GM12872 (cell line): ENCODE measurements around the gene KCNJ2.

Source experiments
- TF ChIP-seq, protein P1 (sequence below): IDR thresholded peaks from 3 replicates; pipeline ENCODE4 v1.5.1; 2011; ENCODE audit warnings: low read depth, mild to moderate bottlenecking, low read length, moderate library complexity; ENCODE audit not compliant: insufficient read depth

The KCNJ2 gene

DNA sequence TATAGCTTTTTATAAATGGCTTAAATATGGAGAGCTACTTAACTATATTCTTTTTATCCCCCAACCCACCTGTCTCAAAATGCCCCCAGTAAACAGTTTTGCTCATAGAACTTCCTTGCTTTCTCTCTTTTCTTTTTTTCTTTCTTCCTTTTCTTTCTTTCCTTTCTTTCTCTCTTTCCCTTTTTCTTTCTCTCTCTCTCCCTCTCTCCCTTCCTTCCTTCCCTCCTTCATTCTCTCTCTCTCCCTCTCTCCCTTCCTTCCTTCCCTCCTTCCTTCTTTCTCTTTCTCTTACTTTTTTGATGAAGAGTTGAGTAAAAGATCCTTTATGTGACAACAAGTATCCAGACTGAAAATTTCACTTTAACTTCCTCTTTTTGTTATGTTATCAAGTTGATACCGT lies 48.2 kb downstream of the KCNJ2 start:
- TF ChIP-seq, protein P1, sequence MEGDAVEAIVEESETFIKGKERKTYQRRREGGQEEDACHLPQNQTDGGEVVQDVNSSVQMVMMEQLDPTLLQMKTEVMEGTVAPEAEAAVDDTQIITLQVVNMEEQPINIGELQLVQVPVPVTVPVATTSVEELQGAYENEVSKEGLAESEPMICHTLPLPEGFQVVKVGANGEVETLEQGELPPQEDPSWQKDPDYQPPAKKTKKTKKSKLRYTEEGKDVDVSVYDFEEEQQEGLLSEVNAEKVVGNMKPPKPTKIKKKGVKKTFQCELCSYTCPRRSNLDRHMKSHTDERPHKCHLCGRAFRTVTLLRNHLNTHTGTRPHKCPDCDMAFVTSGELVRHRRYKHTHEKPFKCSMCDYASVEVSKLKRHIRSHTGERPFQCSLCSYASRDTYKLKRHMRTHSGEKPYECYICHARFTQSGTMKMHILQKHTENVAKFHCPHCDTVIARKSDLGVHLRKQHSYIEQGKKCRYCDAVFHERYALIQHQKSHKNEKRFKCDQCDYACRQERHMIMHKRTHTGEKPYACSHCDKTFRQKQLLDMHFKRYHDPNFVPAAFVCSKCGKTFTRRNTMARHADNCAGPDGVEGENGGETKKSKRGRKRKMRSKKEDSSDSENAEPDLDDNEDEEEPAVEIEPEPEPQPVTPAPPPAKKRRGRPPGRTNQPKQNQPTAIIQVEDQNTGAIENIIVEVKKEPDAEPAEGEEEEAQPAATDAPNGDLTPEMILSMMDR, result no peak

DNA sequence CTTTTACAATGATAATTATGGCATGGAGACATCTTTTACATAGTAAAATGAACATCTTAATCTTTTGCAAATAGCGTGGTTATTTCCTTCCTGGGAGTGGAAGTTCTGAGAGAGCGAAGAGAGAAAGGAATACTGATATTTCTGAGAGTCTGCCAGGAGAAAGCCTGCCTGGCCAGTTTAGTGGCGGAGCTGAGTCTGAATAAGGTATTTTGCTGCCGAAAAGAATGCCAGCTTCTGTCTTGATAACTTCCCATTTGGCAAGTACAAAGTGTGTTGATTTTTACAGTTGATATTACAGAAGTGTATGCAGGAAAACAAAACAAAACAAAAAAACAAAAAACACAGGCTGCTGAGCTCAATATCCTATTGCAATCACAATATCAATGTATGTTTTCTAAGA lies 55.9 kb downstream of the KCNJ2 start:
- TF ChIP-seq, protein P1, result no peak
